WTC11 (cell line): ENCODE measurements around the gene CORO2B. TPM values are rescaled to one million over a fixed set of nuclear protein-coding genes. Genes with fewer than 3 reads are reported as not detected.

Experiments
- ATAC-seq: fragments of 200-7000 bp; cut with Tn5 transposase; 2 replicates; pipeline ENCODE4 v1.10.0; 2021; ENCODE audit warnings: mild to moderate bottlenecking, moderate library complexity
- CTCF ChIA-PET: fragments of 300-600 bp; sonication (Branson Sonifier 250); formaldehyde crosslinking; loops from one replicate; lab custom pipeline; 2021; ENCODE audit warnings: antibody characterized with exemption; lab: Charles Lee
- POLR2A ChIA-PET: fragments of 350-600 bp; sonication (Branson Sonifier 250); formaldehyde crosslinking; loops from one replicate; lab custom pipeline; 2021; ENCODE audit warnings: antibody characterized with exemption; lab: Charles Lee
- DNase-seq: peaks from one replicate; pipeline ENCODE4 v3.0.0; 2021; ENCODE audit warnings: low spot score
- H3K27ac Mint-ChIP-seq: 2 replicates; pipeline ENCODE4 v1.8.0; 2021; ENCODE audit warnings: mixed read lengths
- H3K27me3 Mint-ChIP-seq: 2 replicates; pipeline ENCODE4 v1.8.0; 2021; ENCODE audit warnings: low read depth, mild to moderate bottlenecking, moderate library complexity, mixed read lengths
- H3K36me3 Mint-ChIP-seq: 2 replicates; pipeline ENCODE4 v1.8.0; 2021; ENCODE audit warnings: mixed read lengths
- H3K4me1 Mint-ChIP-seq: 2 replicates; pipeline ENCODE4 v1.8.0; 2022; ENCODE audit warnings: mixed read lengths
- H3K4me3 Mint-ChIP-seq: 2 replicates; pipeline ENCODE4 v1.8.0; 2021; ENCODE audit warnings: mild to moderate bottlenecking, moderate library complexity, mixed read lengths
- H3K9me3 Mint-ChIP-seq: 2 replicates; pipeline ENCODE4 v1.8.0; 2021; ENCODE audit warnings: mixed read lengths
- EMX1 ChIP-seq: fragments of 250-450 bp; sonication (Bioruptor Pico); IDR thresholded peaks from 2 replicates; pipeline ENCODE4 v1.8.0; 2021; ENCODE audit warnings: mild to moderate bottlenecking
- GABPB1 ChIP-seq: sonication (generic); formaldehyde crosslinking; IDR thresholded peaks from 2 replicates; pipeline ENCODE4 v1.8.1; 2023; ENCODE audit warnings: mild to moderate bottlenecking, missing genetic modification reagents
- GRHL2 ChIP-seq: fragments of 250-450 bp; sonication (Bioruptor Pico); IDR thresholded peaks from 2 replicates; pipeline ENCODE4 v1.8.0; 2022; ENCODE audit warnings: mild to moderate bottlenecking, moderate library complexity; ENCODE audit not compliant: insufficient replicate concordance, severe bottlenecking
- GTF2I ChIP-seq: fragments of 250-450 bp; sonication (Bioruptor Pico); conservative IDR thresholded peaks from 2 replicates; pipeline ENCODE4 v1.4.0; 2021; ENCODE audit warnings: mild to moderate bottlenecking
- KAT7 ChIP-seq: sonication (generic); formaldehyde crosslinking; IDR thresholded peaks from 2 replicates; pipeline ENCODE4 v1.8.1; 2023; ENCODE audit warnings: missing genetic modification reagents, mild to moderate bottlenecking, borderline replicate concordance
- RELA ChIP-seq: sonication (generic); formaldehyde crosslinking; IDR thresholded peaks from 2 replicates; pipeline ENCODE4 v1.8.1; 2022; ENCODE audit warnings: missing genetic modification reagents, mild to moderate bottlenecking, borderline replicate concordance
- SMAD3 ChIP-seq: sonication (generic); formaldehyde crosslinking; IDR thresholded peaks from 2 replicates; pipeline ENCODE4 v1.8.0; 2022; ENCODE audit warnings: missing genetic modification reagents, mild to moderate bottlenecking, borderline replicate concordance
- total RNA-seq: library from RNA; stranded (reverse); gene quantifications from 3 replicates; pipeline ENCODE4 v1.2.3, GENCODE V29; 2021
- TF ChIP-seq, protein P1 (sequence below): sonication (generic); formaldehyde crosslinking; IDR thresholded peaks from 2 replicates; pipeline ENCODE4 v1.8.0; 2022; ENCODE audit warnings: mild to moderate bottlenecking, missing genetic modification reagents
- TF ChIP-seq, protein P2 (sequence below): sonication (generic); formaldehyde crosslinking; IDR thresholded peaks from 2 replicates; pipeline ENCODE4 v1.8.0; 2023; ENCODE audit warnings: missing genetic modification reagents, mild to moderate bottlenecking, borderline replicate concordance
- TF ChIP-seq, protein P3 (sequence below): sonication (generic); formaldehyde crosslinking; IDR thresholded peaks from 2 replicates; pipeline ENCODE4 v1.8.1; 2023; ENCODE audit warnings: mild to moderate bottlenecking, missing genetic modification reagents
- TF ChIP-seq, protein P4 (sequence below): sonication (generic); formaldehyde crosslinking; IDR thresholded peaks from 2 replicates; pipeline ENCODE4 v1.8.0; 2022; ENCODE audit warnings: mild to moderate bottlenecking, missing genetic modification reagents
- TF ChIP-seq, protein P5 (sequence below): sonication (generic); formaldehyde crosslinking; IDR thresholded peaks from 2 replicates; pipeline ENCODE4 v1.8.1; 2023; ENCODE audit warnings: mild to moderate bottlenecking, missing genetic modification reagents, moderate library complexity
- TF ChIP-seq, protein P6 (sequence below): sonication (generic); formaldehyde crosslinking; IDR thresholded peaks from 2 replicates; pipeline ENCODE4 v1.8.1; 2023; ENCODE audit warnings: mild to moderate bottlenecking, missing genetic modification reagents
- TF ChIP-seq, protein P7 (sequence below): fragments of 250-450 bp; sonication (Bioruptor Pico); IDR thresholded peaks from 2 replicates; pipeline ENCODE4 v2.1.2; 2022; ENCODE audit warnings: mild to moderate bottlenecking, moderate library complexity
- TF ChIP-seq, protein P8 (sequence below): fragments of 250-450 bp; sonication (Bioruptor Pico); IDR thresholded peaks from 2 replicates; pipeline ENCODE4 v1.9.0; 2021; ENCODE audit warnings: mild to moderate bottlenecking, borderline replicate concordance
- TF ChIP-seq, protein P9 (sequence below): sonication (generic); formaldehyde crosslinking; IDR thresholded peaks from 2 replicates; pipeline ENCODE4 v1.8.1; 2022; ENCODE audit warnings: missing genetic modification reagents, borderline replicate concordance

CORO2B gene
- total RNA-seq, 1 experiment from 2014 or later, result 4.9 TPM

DNA sequence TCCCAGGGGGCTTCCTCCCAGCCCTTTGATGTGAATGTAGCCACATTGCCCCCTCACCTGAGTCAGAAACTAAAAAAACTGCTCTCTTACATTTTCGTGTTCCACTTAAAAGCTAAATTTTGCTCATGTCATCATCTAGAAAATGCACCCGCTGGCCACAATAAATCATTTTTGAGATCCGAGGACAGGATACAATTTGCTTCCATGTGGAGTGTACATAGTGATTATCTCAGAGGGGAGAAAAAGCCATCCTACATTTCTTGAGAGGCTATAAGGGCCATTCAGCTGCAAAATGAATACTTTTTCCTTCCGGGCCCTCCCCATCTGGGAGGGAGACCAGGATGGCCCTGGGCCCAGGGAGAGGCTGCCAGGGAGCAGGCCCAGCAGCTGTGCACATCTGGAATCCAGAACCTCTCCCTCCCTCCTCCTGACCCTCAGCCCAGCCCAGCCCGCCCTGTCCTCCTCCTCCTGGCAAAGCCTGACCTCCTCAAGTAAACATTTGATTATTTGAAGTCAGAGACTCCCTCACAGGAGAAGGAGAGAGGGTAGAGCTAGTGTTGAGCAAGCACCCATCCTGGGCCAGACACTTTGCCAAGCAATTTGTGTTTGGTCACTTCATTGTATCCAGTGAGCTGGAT lies 59.1 kb downstream of the CORO2B start:
- no peak for ATAC-seq
- no peak overlapping the region for H3K4me3 Mint-ChIP-seq
- H3K27ac Mint-ChIP-seq, result no peak overlapping the region
- TF ChIP-seq GRHL2 (CRISPR knock-in tag) (no peak), EMX1 (no peak), RELA (CRISPR knock-in tag) (no peak), SMAD3 (CRISPR knock-in tag) (no peak), GTF2I (no peak), KAT7 (no peak), GABPB1 (no peak)
- TF ChIP-seq, protein P1, sequence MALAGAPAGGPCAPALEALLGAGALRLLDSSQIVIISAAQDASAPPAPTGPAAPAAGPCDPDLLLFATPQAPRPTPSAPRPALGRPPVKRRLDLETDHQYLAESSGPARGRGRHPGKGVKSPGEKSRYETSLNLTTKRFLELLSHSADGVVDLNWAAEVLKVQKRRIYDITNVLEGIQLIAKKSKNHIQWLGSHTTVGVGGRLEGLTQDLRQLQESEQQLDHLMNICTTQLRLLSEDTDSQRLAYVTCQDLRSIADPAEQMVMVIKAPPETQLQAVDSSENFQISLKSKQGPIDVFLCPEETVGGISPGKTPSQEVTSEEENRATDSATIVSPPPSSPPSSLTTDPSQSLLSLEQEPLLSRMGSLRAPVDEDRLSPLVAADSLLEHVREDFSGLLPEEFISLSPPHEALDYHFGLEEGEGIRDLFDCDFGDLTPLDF (CRISPR knock-in tag), result no peak
- TF ChIP-seq, protein P2, sequence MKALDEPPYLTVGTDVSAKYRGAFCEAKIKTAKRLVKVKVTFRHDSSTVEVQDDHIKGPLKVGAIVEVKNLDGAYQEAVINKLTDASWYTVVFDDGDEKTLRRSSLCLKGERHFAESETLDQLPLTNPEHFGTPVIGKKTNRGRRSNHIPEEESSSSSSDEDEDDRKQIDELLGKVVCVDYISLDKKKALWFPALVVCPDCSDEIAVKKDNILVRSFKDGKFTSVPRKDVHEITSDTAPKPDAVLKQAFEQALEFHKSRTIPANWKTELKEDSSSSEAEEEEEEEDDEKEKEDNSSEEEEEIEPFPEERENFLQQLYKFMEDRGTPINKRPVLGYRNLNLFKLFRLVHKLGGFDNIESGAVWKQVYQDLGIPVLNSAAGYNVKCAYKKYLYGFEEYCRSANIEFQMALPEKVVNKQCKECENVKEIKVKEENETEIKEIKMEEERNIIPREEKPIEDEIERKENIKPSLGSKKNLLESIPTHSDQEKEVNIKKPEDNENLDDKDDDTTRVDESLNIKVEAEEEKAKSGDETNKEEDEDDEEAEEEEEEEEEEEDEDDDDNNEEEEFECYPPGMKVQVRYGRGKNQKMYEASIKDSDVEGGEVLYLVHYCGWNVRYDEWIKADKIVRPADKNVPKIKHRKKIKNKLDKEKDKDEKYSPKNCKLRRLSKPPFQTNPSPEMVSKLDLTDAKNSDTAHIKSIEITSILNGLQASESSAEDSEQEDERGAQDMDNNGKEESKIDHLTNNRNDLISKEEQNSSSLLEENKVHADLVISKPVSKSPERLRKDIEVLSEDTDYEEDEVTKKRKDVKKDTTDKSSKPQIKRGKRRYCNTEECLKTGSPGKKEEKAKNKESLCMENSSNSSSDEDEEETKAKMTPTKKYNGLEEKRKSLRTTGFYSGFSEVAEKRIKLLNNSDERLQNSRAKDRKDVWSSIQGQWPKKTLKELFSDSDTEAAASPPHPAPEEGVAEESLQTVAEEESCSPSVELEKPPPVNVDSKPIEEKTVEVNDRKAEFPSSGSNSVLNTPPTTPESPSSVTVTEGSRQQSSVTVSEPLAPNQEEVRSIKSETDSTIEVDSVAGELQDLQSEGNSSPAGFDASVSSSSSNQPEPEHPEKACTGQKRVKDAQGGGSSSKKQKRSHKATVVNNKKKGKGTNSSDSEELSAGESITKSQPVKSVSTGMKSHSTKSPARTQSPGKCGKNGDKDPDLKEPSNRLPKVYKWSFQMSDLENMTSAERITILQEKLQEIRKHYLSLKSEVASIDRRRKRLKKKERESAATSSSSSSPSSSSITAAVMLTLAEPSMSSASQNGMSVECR (CRISPR knock-in tag), result no peak
- TF ChIP-seq, protein P3, sequence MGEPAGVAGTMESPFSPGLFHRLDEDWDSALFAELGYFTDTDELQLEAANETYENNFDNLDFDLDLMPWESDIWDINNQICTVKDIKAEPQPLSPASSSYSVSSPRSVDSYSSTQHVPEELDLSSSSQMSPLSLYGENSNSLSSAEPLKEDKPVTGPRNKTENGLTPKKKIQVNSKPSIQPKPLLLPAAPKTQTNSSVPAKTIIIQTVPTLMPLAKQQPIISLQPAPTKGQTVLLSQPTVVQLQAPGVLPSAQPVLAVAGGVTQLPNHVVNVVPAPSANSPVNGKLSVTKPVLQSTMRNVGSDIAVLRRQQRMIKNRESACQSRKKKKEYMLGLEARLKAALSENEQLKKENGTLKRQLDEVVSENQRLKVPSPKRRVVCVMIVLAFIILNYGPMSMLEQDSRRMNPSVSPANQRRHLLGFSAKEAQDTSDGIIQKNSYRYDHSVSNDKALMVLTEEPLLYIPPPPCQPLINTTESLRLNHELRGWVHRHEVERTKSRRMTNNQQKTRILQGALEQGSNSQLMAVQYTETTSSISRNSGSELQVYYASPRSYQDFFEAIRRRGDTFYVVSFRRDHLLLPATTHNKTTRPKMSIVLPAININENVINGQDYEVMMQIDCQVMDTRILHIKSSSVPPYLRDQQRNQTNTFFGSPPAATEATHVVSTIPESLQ, result no peak
- TF ChIP-seq, protein P4, sequence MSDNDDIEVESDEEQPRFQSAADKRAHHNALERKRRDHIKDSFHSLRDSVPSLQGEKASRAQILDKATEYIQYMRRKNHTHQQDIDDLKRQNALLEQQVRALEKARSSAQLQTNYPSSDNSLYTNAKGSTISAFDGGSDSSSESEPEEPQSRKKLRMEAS (CRISPR knock-in tag), result no peak
- TF ChIP-seq, protein P5, sequence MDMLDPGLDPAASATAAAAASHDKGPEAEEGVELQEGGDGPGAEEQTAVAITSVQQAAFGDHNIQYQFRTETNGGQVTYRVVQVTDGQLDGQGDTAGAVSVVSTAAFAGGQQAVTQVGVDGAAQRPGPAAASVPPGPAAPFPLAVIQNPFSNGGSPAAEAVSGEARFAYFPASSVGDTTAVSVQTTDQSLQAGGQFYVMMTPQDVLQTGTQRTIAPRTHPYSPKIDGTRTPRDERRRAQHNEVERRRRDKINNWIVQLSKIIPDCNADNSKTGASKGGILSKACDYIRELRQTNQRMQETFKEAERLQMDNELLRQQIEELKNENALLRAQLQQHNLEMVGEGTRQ (CRISPR knock-in tag), result no peak
- TF ChIP-seq, protein P6, sequence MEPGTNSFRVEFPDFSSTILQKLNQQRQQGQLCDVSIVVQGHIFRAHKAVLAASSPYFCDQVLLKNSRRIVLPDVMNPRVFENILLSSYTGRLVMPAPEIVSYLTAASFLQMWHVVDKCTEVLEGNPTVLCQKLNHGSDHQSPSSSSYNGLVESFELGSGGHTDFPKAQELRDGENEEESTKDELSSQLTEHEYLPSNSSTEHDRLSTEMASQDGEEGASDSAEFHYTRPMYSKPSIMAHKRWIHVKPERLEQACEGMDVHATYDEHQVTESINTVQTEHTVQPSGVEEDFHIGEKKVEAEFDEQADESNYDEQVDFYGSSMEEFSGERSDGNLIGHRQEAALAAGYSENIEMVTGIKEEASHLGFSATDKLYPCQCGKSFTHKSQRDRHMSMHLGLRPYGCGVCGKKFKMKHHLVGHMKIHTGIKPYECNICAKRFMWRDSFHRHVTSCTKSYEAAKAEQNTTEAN, result no peak
- TF ChIP-seq, protein P7, sequence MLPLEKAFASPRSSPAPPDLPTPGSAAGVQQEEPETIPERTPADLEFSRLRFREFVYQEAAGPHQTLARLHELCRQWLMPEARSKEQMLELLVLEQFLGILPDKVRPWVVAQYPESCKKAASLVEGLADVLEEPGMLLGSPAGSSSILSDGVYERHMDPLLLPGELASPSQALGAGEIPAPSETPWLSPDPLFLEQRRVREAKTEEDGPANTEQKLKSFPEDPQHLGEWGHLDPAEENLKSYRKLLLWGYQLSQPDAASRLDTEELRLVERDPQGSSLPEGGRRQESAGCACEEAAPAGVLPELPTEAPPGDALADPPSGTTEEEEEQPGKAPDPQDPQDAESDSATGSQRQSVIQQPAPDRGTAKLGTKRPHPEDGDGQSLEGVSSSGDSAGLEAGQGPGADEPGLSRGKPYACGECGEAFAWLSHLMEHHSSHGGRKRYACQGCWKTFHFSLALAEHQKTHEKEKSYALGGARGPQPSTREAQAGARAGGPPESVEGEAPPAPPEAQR, result no peak
- TF ChIP-seq, protein P8, sequence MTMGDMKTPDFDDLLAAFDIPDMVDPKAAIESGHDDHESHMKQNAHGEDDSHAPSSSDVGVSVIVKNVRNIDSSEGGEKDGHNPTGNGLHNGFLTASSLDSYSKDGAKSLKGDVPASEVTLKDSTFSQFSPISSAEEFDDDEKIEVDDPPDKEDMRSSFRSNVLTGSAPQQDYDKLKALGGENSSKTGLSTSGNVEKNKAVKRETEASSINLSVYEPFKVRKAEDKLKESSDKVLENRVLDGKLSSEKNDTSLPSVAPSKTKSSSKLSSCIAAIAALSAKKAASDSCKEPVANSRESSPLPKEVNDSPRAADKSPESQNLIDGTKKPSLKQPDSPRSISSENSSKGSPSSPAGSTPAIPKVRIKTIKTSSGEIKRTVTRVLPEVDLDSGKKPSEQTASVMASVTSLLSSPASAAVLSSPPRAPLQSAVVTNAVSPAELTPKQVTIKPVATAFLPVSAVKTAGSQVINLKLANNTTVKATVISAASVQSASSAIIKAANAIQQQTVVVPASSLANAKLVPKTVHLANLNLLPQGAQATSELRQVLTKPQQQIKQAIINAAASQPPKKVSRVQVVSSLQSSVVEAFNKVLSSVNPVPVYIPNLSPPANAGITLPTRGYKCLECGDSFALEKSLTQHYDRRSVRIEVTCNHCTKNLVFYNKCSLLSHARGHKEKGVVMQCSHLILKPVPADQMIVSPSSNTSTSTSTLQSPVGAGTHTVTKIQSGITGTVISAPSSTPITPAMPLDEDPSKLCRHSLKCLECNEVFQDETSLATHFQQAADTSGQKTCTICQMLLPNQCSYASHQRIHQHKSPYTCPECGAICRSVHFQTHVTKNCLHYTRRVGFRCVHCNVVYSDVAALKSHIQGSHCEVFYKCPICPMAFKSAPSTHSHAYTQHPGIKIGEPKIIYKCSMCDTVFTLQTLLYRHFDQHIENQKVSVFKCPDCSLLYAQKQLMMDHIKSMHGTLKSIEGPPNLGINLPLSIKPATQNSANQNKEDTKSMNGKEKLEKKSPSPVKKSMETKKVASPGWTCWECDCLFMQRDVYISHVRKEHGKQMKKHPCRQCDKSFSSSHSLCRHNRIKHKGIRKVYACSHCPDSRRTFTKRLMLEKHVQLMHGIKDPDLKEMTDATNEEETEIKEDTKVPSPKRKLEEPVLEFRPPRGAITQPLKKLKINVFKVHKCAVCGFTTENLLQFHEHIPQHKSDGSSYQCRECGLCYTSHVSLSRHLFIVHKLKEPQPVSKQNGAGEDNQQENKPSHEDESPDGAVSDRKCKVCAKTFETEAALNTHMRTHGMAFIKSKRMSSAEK (CRISPR knock-in tag), result no peak
- TF ChIP-seq, protein P9, sequence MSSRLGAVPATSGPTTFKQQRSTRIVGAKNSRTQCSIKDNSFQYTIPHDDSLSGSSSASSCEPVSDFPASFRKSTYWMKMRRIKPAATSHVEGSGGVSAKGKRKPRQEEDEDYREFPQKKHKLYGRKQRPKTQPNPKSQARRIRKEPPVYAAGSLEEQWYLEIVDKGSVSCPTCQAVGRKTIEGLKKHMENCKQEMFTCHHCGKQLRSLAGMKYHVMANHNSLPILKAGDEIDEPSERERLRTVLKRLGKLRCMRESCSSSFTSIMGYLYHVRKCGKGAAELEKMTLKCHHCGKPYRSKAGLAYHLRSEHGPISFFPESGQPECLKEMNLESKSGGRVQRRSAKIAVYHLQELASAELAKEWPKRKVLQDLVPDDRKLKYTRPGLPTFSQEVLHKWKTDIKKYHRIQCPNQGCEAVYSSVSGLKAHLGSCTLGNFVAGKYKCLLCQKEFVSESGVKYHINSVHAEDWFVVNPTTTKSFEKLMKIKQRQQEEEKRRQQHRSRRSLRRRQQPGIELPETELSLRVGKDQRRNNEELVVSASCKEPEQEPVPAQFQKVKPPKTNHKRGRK (CRISPR knock-in tag), result no peak

More for the DNA sequence above, 59.1 kb downstream of the CORO2B start:
- POLR2A ChIA-PET, result interaction anchor here (0.7 kb wide), 1 partner anchor 10 kb away, joined by 3 read pairs; no protein-coding TSS in a partner anchor
- Mint-ChIP-seq H3K36me3 (no peaks in the 10 kb centered on the region), H3K4me1 (peaks cover 40% of the 10 kb centered on the region), H3K27me3 (no peaks in the 10 kb centered on the region), H3K9me3 (no peaks in the 10 kb centered on the region)
- no peak for DNase-seq
- CTCF ChIA-PET, result interaction anchor here (0.6 to 9.6 kb wide), 5 partner anchors 13 to 103 kb away, joined by 3 to 127 read pairs (median 4); no protein-coding TSS in a partner anchor
